Stimulated activated CD4-positive, alpha-beta T cell treated with anti-CD3 and anti-CD28 coated beads, Interleukin-1b, Interleukin-23, amount 100 ng/mL, for 48 hours (primary cell): ENCODE results near the gene GUCY2D.

Experiments
- DNase-seq: peaks from one replicate; pipeline ENCODE4 v3.0.0-alpha.2; 2020

The GUCY2D gene

GRCh38 chr17:7992924-7993323 is 9.5 kb upstream of the GUCY2D start:
- no peak for DNase-seq

- no peak for DNase-seq
These were observed 8.3 kb upstream of the GUCY2D start for GRCh38 chr17:7993972-7994589.

GRCh38 chr17:7995724-7996123 is 6.7 kb upstream of the GUCY2D start:
- no peak for DNase-seq

GRCh38 chr17:7997186-7997585 is 5.2 kb upstream of the GUCY2D start:
- DNase-seq = peak; percentile 33

GRCh38 chr17:8002721-8003593 is 542 bp downstream of the GUCY2D start:
- DNase-seq = no peak

- DNase-seq = no peak
These were observed 1.3 kb downstream of the GUCY2D start for GRCh38 chr17:8003594-8004181.

GRCh38 chr17:8004899-8005298 is 2.5 kb downstream of the GUCY2D start:
- no peak for DNase-seq

- no peak for DNase-seq
These were observed 2.9 kb downstream of the GUCY2D start for GRCh38 chr17:8005357-8005756.

GRCh38 chr17:8005967-8006730 is 3.7 kb downstream of the GUCY2D start:
- no peak for DNase-seq

GRCh38 chr17:8006836-8007680 is 4.6 kb downstream of the GUCY2D start:
- no peak for DNase-seq

- no peak for DNase-seq
These were observed 5.4 kb downstream of the GUCY2D start for GRCh38 chr17:8007836-8008235.

- no peak for DNase-seq
These were observed 9.7 kb downstream of the GUCY2D start for GRCh38 chr17:8012045-8012580.

- DNase-seq = no peak
These were observed 10.7 kb downstream of the GUCY2D start for GRCh38 chr17:8012996-8013640.

- no peak for DNase-seq
These were observed 11.5 kb downstream of the GUCY2D start for GRCh38 chr17:8013731-8014557.

GRCh38 chr17:8014558-8014850 is 12.1 kb downstream of the GUCY2D start:
- DNase-seq = no peak

- DNase-seq = no peak
These were observed 13.0 kb downstream of the GUCY2D start for GRCh38 chr17:8015236-8015956.

GRCh38 chr17:8015957-8016631 is 13.7 kb downstream of the GUCY2D start:
- DNase-seq = no peak

GRCh38 chr17:8016632-8017424 is 14.4 kb downstream of the GUCY2D start:
- DNase-seq = peak; percentile 52

GRCh38 chr17:8018436-8018835 is 16.0 kb downstream of the GUCY2D start:
- DNase-seq = no peak
